Stimulated activated CD8-positive, alpha-beta memory T cell treated with anti-CD3 and anti-CD28 coated beads, Interleukin-2, amount 100 ng/mL, for 1 hour (primary cell): Measurements from ENCODE around the gene TENT5C.

ENCODE experiments used
- DNase-seq, 2 donors: peaks; one replicate each; pipeline ENCODE4 v3.0.0-alpha.2; 2020; ENCODE audit warnings: low read depth in 2 of 2

Gene TENT5C

DNA sequence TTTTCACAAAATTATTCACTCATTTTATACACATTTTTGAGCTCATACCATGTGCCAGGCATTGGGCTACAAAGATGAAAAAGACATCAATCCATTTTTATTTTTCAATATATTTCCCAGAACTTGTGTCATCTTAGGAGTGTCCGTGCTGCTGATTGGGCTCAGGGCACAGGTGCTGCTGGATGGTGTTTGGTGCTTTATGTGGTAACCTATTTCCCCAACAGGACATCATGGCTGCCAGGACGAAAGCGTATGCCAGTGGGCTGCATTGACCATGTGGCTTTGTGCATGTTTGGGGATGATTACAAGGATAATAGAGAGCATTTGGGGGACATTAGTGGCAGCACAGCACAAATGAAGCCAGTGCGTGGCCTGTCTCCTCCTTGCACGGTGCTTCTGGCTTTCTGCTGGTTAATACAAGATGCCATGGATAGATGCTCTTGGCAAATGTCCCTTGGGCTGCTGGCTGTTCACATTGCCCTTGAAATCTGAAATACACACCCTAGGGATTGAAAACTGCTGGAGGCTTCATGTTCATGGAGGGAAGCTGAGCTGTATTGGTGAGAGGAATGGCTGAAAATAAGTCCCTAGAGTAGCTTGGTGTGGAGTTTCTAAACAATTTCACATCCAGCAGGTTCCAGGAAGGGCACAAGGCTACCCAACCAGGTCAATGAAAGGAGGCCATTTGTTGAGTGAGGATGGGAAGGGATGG, 52.3 kb downstream of the TENT5C start:
- no peak for DNase-seq

- DNase-seq = peak in 1 of 2 donors; percentile 26
Observed at GRCh38 chr1:117658676-117659075, 52.8 kb downstream of the TENT5C start.

- DNase-seq = no peak
Observed at GRCh38 chr1:117659550-117660270, 53.9 kb downstream of the TENT5C start.

DNA sequence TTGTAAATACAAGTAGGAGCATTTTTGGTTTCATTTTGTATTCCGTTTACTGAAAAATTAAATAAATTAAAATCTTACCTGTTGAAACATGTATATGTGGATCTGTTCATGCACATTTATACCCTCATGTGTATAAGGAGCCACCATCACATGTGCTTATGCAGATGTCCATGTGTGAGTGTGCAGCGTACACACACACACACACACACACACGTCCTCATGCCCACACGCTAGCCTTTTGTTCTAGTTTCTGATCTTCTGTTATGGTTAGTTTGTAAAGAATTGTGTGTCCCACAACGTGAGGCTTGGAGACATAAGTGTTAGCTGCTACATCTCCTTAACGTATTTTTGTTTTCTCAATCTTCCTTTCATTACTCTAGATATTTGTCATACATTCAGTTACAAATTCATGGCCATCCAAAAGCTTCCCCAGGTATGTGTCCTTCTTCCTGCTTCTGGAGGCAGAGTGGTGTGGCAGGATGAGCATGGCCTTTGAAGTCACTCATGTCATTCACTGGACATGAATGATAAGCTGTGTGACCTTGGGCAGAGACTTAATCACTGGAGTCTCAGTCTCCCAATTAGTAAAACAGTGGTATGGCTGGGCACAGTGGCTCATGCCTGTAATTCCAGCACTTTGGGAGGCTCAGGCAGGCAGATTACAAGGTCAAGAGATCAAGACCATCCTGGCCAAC, 54.6 kb downstream of the TENT5C start:
- no peak for DNase-seq

GRCh38 chr1:117661027-117661426, 55.2 kb downstream of the TENT5C start:
- no peak for DNase-seq

DNA sequence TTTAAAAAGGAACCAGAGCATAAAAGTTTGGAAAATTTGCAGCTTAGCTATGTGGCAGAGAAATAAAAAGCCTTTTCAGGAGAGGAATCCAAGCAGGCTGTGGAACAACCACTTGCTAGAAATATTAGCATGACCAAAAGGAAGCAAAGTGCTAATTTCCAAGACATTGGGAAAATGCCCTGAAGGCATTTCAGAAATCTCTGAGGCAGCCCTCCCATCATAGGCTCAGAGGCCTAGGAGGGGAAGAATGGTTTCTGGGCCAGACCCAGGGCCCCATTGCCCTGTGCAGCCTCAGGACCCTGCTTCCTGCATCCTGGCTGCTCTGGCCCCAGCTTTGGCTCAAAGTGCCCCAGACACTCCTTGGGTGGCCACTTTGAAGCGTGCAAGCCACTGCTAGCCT, 56.8 kb downstream of the TENT5C start:
- no peak for DNase-seq

GRCh38 chr1:117663156-117663902, 57.5 kb downstream of the TENT5C start:
- DNase-seq = no peak

DNA sequence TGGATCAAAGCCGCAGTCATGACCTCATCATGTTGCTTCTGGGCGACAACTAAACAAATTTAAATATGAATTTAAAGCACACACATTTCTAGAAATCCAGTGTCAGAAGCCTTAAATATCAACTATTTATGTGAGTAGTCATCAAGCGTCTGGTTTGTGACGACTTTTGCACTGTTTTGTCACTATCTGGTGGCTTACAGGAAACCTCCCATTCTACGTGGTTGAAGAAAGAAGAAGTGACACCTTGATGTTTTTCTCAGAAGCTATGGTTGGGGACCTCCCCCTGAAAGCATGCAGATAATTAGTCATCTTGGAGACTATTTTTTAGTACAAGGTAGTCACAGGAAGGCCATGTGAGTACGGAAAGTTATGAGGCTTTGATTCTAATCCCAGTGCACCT, 58.5 kb downstream of the TENT5C start:
- DNase-seq = no peak

DNA sequence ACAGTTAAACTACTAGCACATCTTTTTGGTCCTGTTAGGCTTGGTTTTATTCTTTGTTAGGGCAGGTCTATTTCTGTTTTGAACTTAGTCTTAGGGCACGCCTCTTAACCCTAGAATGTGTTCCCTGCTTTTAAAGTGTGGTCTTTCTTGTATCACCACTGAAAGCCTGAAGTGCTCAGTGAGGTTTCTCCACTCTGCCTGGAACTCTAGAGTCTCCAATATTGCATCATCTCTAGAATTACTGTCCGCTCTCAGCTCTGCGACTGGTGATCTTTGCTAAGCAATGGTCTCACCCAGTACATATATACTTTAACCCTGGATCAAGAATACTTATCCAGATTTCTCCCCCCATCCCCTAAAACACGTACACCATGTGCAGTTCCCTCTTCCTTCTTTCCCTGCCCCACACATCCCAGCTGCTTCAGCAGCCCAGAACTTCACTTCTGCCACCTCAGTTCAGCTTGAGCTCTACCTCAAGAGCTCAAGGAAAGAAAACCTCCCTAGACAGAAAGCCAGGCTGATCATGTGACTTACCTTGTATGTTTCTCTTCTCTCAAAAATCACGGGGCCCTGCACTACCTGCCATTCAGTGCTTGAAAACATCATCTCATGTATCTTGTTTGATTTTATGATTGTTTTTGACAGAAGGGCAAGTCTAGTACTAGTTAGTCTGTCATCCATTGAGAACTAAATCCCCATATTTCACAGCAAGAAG, 59.9 kb downstream of the TENT5C start:
- no peak for DNase-seq

DNA sequence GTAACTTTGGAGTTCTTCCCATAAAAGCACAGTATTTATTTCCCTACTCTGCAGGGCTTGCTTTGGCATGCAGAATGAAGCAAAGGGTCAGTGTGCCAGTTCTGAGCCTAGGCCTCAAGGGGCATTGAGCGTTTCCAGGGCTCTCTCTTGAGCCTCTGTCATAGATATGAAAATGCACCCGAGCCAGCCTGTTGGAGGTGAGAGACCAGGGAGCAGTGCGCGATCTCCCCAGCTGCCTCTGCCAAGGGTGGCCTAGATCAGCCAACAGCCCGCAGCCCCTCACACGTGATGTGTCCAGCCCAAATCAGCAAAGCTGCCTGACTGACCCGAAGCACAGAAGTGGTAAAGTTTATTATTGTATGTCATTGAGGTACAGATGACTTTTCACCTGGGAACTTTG, 63.7 kb downstream of the TENT5C start:
- DNase-seq = no peak

- DNase-seq = no peak
Observed at GRCh38 chr1:117670976-117671780, 65.3 kb downstream of the TENT5C start.

- no peak for DNase-seq
Observed at GRCh38 chr1:117671781-117672501, 66.1 kb downstream of the TENT5C start.

DNA sequence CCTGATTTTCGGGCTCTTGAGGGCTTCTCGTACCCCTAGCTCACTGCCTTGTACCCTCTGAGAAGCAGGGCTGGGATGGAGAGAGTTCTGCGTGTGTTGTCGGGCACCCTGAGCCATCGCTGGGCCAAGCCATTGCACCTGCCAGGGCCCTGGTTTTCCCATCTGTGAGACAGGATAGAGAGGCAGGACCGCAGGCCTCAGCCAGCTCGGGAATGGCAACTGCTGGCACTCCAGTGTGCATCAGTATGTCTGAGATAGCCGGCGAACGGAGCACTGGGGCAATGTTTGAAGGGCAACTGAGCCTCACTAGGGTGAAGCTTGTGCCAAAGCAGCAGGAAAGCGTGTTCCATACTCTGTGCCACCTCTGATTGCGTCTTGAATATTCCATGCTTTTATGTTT, 66.9 kb downstream of the TENT5C start:
- DNase-seq = no peak

GRCh38 chr1:117673405-117673804, 67.6 kb downstream of the TENT5C start:
- DNase-seq = no peak

GRCh38 chr1:117674521-117675400, 68.9 kb downstream of the TENT5C start:
- DNase-seq = no peak

GRCh38 chr1:117675907-117676430, 70.1 kb downstream of the TENT5C start:
- no peak for DNase-seq

- DNase-seq = no peak
Observed at GRCh38 chr1:117676615-117677130, 70.8 kb downstream of the TENT5C start.
